Head of caudate nucleus (tissue), 42 donors: ENCODE data around the gene ABL2.
A peak's percentile ranks its signal among the peaks of the same experiment; 100 is the strongest.
"Not testable (repeated sequence)": the region's sequence is repeated elsewhere in the genome, so short reads cannot be mapped to it uniquely, and the experiment has no call there.

ENCODE experiments used
- DNase-seq, 42 donors: peaks; one replicate each; pipeline versions ENCODE4 v3.0.0 to v3.0.0-alpha.2; 2020 to 2021; ENCODE audit warnings: mixed read lengths in 7 of 42
- intact Hi-C: fragments of 100-400 bp; cut with DNase I; formaldehyde crosslinking; loops from one replicate; pipeline ENCODE4 v1.15.0; 2022

The ABL2 gene

GRCh38 chr1:179229214-179230140 is at the start of gene ABL2:
ABL2 (minus strand) TSS chr1:179229677; CDS start chr1:179229397, 280 bp downstream.
- peak in 40 of 42 donors; percentile 19 to 82 (median 66) for DNase-seq
- intact Hi-C loops: loop anchor here (10.0 kb wide), 1 partner anchor 65 kb away; the partner anchor contains the start of gene SOAT1

- intact Hi-C loops: no loop called here
- DNase-seq: no peak
Measured at GRCh38 chr1:179278920-179279319, 49.4 kb upstream of the ABL2 start.

- DNase-seq, intact Hi-C loops: not testable (repeated sequence)
Measured at GRCh38 chr1:179274424-179274823, 44.9 kb upstream of the ABL2 start.

- DNase-seq: no peak
- intact Hi-C loops: no loop called here
Measured at GRCh38 chr1:179269071-179269470, 39.6 kb upstream of the ABL2 start.

- intact Hi-C loops: no loop called here
Measured at GRCh38 chr1:179264507-179264906, 35.0 kb upstream of the ABL2 start.

GRCh38 chr1:179263121-179263520 is 33.6 kb upstream of the ABL2 start:
- intact Hi-C loops: no loop called here
- DNase-seq: no peak

More at GRCh38 chr1:179264507-179264906, 35.0 kb upstream of the ABL2 start:
- DNase-seq: no peak

GRCh38 chr1:179262183-179262582 is 32.7 kb upstream of the ABL2 start:
- intact Hi-C loops: no loop called here
- DNase-seq: no peak

- intact Hi-C loops: loop anchor here (10.0 kb wide), 1 partner anchor 111 kb away; the partner anchor contains the start of gene AXDND1
- no peak for DNase-seq
Measured at GRCh38 chr1:179253286-179253972, 24.0 kb upstream of the ABL2 start.

GRCh38 chr1:179252606-179253005 is 23.1 kb upstream of the ABL2 start:
- intact Hi-C loops: loop anchor here (10.0 kb wide), 1 partner anchor 112 kb away; the partner anchor contains the start of gene AXDND1

GRCh38 chr1:179251675-179252074 is 22.2 kb upstream of the ABL2 start:
- intact Hi-C loops: loop anchor here (10.0 kb wide), 1 partner anchor 113 kb away; the partner anchor contains the start of gene AXDND1
- DNase-seq: no peak

More at GRCh38 chr1:179252606-179253005, 23.1 kb upstream of the ABL2 start:
- DNase-seq: no peak

GRCh38 chr1:179247923-179248322 is 18.4 kb upstream of the ABL2 start:
- intact Hi-C loops: no loop called here
- DNase-seq: no peak

GRCh38 chr1:179245426-179245825 is 15.9 kb upstream of the ABL2 start:
- DNase-seq, intact Hi-C loops: not testable (repeated sequence)

- intact Hi-C loops: no loop called here
- DNase-seq: no peak
Measured at GRCh38 chr1:179241530-179242097, 12.1 kb upstream of the ABL2 start.

GRCh38 chr1:179237222-179237621 is 7.7 kb upstream of the ABL2 start:
- no peak for DNase-seq
- intact Hi-C loops: loop anchor here (10.0 kb wide), 1 partner anchor 58 kb away; the partner anchor contains the start of gene SOAT1

- no peak for DNase-seq
- intact Hi-C loops: loop anchor here (10.0 kb wide), 1 partner anchor 60 kb away; the partner anchor contains the start of gene SOAT1
Measured at GRCh38 chr1:179234863-179235262, 5.4 kb upstream of the ABL2 start.

GRCh38 chr1:179231923-179232322 is 2.4 kb upstream of the ABL2 start:
- DNase-seq: peak in 1 of 42 donors; percentile 14

GRCh38 chr1:179230721-179231120 is 1.2 kb upstream of the ABL2 start:
- DNase-seq: no peak
- intact Hi-C loops: loop anchor here (10.0 kb wide), 1 partner anchor 64 kb away; the partner anchor contains the start of gene SOAT1

More at GRCh38 chr1:179231923-179232322, 2.4 kb upstream of the ABL2 start:
- intact Hi-C loops: loop anchor here (10.0 kb wide), 1 partner anchor 63 kb away; the partner anchor contains the start of gene SOAT1

GRCh38 chr1:179230251-179230650 is 774 bp upstream of the ABL2 start:
- intact Hi-C loops: loop anchor here (10.0 kb wide), 1 partner anchor 65 kb away; the partner anchor contains the start of gene SOAT1
- DNase-seq: peak in 1 of 42 donors; percentile 30

- peak in 40 of 42 donors; percentile 11 to 79 (median 60) for DNase-seq
- intact Hi-C loops: no loop called here
Measured at GRCh38 chr1:179228783-179229213, 679 bp downstream of the ABL2 start.
